Activated T-cell treated with anti-CD3 and anti-CD28 coated beads, Interleukin-2, amount 50 U/mL, for 4 hours (primary cell): ENCODE measurements around the gene HEYL. TPM values are rescaled to one million over a fixed set of nuclear protein-coding genes. Genes with fewer than 3 reads are reported as not detected.

Source experiments
- ATAC-seq, 2 donors: fragments of 200-7000 bp; cut with Tn5 transposase; one replicate each; pipeline ENCODE4 v1.10.0; 2021
- DNase-seq: peaks from one replicate; pipeline ENCODE4 v3.0.0-alpha.2; 2020
- H3K27me3 Mint-ChIP-seq: one replicate; pipeline ENCODE4 v1.8.0; 2021; ENCODE audit warnings: low read depth, mixed read lengths
- H3K36me3 Mint-ChIP-seq: one replicate; pipeline ENCODE4 v1.8.0; 2022; ENCODE audit warnings: mixed read lengths; ENCODE audit not compliant: insufficient read depth
- H3K4me1 Mint-ChIP-seq: one replicate; pipeline ENCODE4 v1.8.0; 2021; ENCODE audit warnings: low read depth, mixed read lengths
- H3K4me3 Mint-ChIP-seq: one replicate; pipeline ENCODE4 v1.8.0; 2021; ENCODE audit warnings: mild to moderate bottlenecking, moderate library complexity, mixed read lengths
- H3K9me3 Mint-ChIP-seq: one replicate; pipeline ENCODE4 v1.8.0; 2021; ENCODE audit warnings: mixed read lengths
- total RNA-seq, 3 donors: library from RNA; stranded (reverse); gene quantifications; one replicate each; pipeline ENCODE4 v1.2.1, GENCODE V29; 2021

HEYL gene
- total RNA-seq, 3 donors from 2014 or later: 0.05 to 0.11 (median 0.08) TPM

GRCh38 chr1:39585933-39586332 is 53.5 kb downstream of the HEYL start:
- no peaks in the 10 kb centered on the region for H3K36me3 Mint-ChIP-seq
- no peaks in the 10 kb centered on the region for H3K9me3 Mint-ChIP-seq
- DNase-seq: no peak
- peaks cover 1% of the 10 kb centered on the region for H3K27me3 Mint-ChIP-seq
- H3K4me3 Mint-ChIP-seq: no peak overlapping the region
- H3K4me1 Mint-ChIP-seq: no peaks in the 10 kb centered on the region
- ATAC-seq: no peak

GRCh38 chr1:39576016-39576657 is 63.3 kb downstream of the HEYL start:
- no peaks in the 10 kb centered on the region for H3K27me3 Mint-ChIP-seq
- no peaks in the 10 kb centered on the region for H3K9me3 Mint-ChIP-seq
- ATAC-seq (peak; percentile 15 to 20), DNase-seq (peak; percentile 22)
- peaks cover 38% of the 10 kb centered on the region for H3K4me1 Mint-ChIP-seq
- peaks cover 33% of the 10 kb centered on the region for H3K36me3 Mint-ChIP-seq
- H3K4me3 Mint-ChIP-seq: peak overlapping the region; percentile 91

GRCh38 chr1:39575191-39576015 is 64.0 kb downstream of the HEYL start:
- Mint-ChIP-seq H3K36me3 (peaks cover 37% of the 10 kb centered on the region), H3K27me3 (no peaks in the 10 kb centered on the region), H3K9me3 (no peaks in the 10 kb centered on the region), H3K4me3 (peak overlapping the region; percentile 91), H3K4me1 (peaks cover 42% of the 10 kb centered on the region)
- DNase-seq (peak; percentile 44), ATAC-seq (peak; percentile 19 to 23)

GRCh38 chr1:39574646-39575045 is 64.8 kb downstream of the HEYL start:
- Mint-ChIP-seq H3K27me3 (no peaks in the 10 kb centered on the region), H3K4me3 (peak overlapping the region; percentile 91), H3K36me3 (peaks cover 43% of the 10 kb centered on the region), H3K4me1 (peaks cover 45% of the 10 kb centered on the region), H3K9me3 (no peaks in the 10 kb centered on the region)
- DNase-seq: no peak
- no peak for ATAC-seq

Other genes with a start within 250 kb of the HEYL start
- under 1 TPM in 2 of 3 donors, not detected in 1; 0.21 to 0.27 TPM for gene BMP8A, start 148.0 kb downstream of the HEYL start, total RNA-seq
- 100 to 1,000 TPM; 544 to 556 (median 548) TPM for gene PABPC4, start 62.9 kb downstream of the HEYL start, total RNA-seq
- not detected for gene NT5C1A, start 32.5 kb upstream of the HEYL start, total RNA-seq
- under 1 TPM; 0.05 to 0.38 (median 0.33) TPM for gene HPCAL4, start 51.8 kb upstream of the HEYL start, total RNA-seq
- gene PPIE, start 99.2 kb upstream of the HEYL start, total RNA-seq: 10 to 100 TPM; 54.0 to 65.4 (median 63.2) TPM
- 1 to 10 TPM; 1.7 to 3.9 (median 2.2) TPM for gene OXCT2, start 131.7 kb upstream of the HEYL start, total RNA-seq
- gene BMP8B, start 149.2 kb upstream of the HEYL start, total RNA-seq: under 1 TPM; 0.23 to 0.30 (median 0.24) TPM
- gene TRIT1, start 243.9 kb upstream of the HEYL start, total RNA-seq: 10 to 100 TPM; 28.6 to 30.8 (median 30.6) TPM